HEK293 (cell line): ENCODE results near the gene SOS2.

Source experiments
- CTCF ChIA-PET: fragments of 350-600 bp; formaldehyde crosslinking; extraction: SDS; loops from one replicate; lab custom pipeline; 2021; ENCODE audit warnings: antibody characterized with exemption; lab: Yijun Ruan, JAX
- POLR2A ChIA-PET: fragments of 300-600 bp; formaldehyde crosslinking; extraction: SDS; loops from one replicate; lab custom pipeline; 2020; ENCODE audit warnings: antibody characterized with exemption, inconsistent platforms; lab: Yijun Ruan, JAX
- H3K27ac ChIP-seq: fragments of 200-500 bp; sonication (Bioruptor generic); 2 replicates; pipeline ENCODE4 v1.5.1; 2014; ENCODE audit warnings: low read depth, low read length, control low read depth, inconsistent platforms; ENCODE audit errors: extremely low read depth
- H3K36me3 ChIP-seq, 2 experiments: fragments of 200-500 bp in 1 of 2; sonication (Bioruptor generic) in 1 of 2; 1 replicate in 1 of 2; 2 replicates in 1 of 2; pipeline ENCODE4 v1.5.1; 2014 to 2017; ENCODE audit warnings: inconsistent platforms in 2 of 2, low read length in 2 of 2; ENCODE audit not compliant: control insufficient read depth in 2 of 2, insufficient read depth in 1 of 2
- H3K4me1 ChIP-seq: fragments of 200-500 bp; sonication (Bioruptor generic); 2 replicates; pipeline ENCODE4 v1.5.1; 2014; ENCODE audit warnings: mild to moderate bottlenecking, low read length, inconsistent platforms; ENCODE audit not compliant: control insufficient read depth, insufficient read depth
- H3K4me3 ChIP-seq: 2 replicates; pipeline ENCODE4 v1.5.1; 2011; ENCODE audit warnings: low read depth, mild to moderate bottlenecking, control low read depth, low read length, moderate library complexity
- H3K9me3 ChIP-seq: fragments of 200-500 bp; sonication (Bioruptor generic); 2 replicates; pipeline ENCODE4 v1.5.1; 2014; ENCODE audit warnings: low read depth, low read length, inconsistent platforms; ENCODE audit not compliant: control insufficient read depth, insufficient read depth
- BCL11A ChIP-seq: fragments of 450-650 bp; formaldehyde crosslinking; IDR thresholded peaks from 2 replicates; pipeline ENCODE4 v1.5.1; 2016; ENCODE audit warnings: low read depth, missing biosample characterization, missing genetic modification characterization
- FEZF1 ChIP-seq: fragments of 450-650 bp; formaldehyde crosslinking; IDR thresholded peaks from 2 replicates; pipeline ENCODE4 v1.5.1; 2016; ENCODE audit warnings: missing biosample characterization, missing genetic modification characterization
- SCRT1 ChIP-seq: fragments of 450-650 bp; formaldehyde crosslinking; IDR thresholded peaks from 2 replicates; pipeline ENCODE4 v1.5.1; 2016; ENCODE audit warnings: missing biosample characterization, missing genetic modification characterization, borderline replicate concordance
- SETDB1 ChIP-seq: IDR thresholded peaks from one replicate; pipeline ENCODE4 v1.6.1; 2017; ENCODE audit warnings: mild to moderate bottlenecking, low read length, moderate library complexity, mixed read lengths; ENCODE audit not compliant: insufficient read length
- ZEB2 ChIP-seq: fragments of 450-650 bp; formaldehyde crosslinking; IDR thresholded peaks from 2 replicates; pipeline ENCODE4 v1.5.1; 2016; ENCODE audit warnings: missing biosample characterization, missing genetic modification characterization
- ZNF138 ChIP-seq: fragments of 450-650 bp; formaldehyde crosslinking; IDR thresholded peaks from 2 replicates; pipeline ENCODE4 v1.5.1; 2016; ENCODE audit warnings: missing biosample characterization, missing genetic modification characterization, borderline replicate concordance
- ZNF140 ChIP-seq: fragments of 450-650 bp; formaldehyde crosslinking; IDR thresholded peaks from 2 replicates; pipeline ENCODE4 v1.5.1; 2016; ENCODE audit warnings: missing biosample characterization, missing genetic modification characterization
- ZNF2 ChIP-seq: fragments of 450-650 bp; formaldehyde crosslinking; IDR thresholded peaks from 2 replicates; pipeline ENCODE4 v1.5.1; 2016; ENCODE audit warnings: missing biosample characterization, missing genetic modification characterization
- ZNF221 ChIP-seq: fragments of 450-650 bp; formaldehyde crosslinking; IDR thresholded peaks from 2 replicates; pipeline ENCODE4 v1.5.1; 2017; ENCODE audit warnings: missing biosample characterization, missing genetic modification characterization, borderline replicate concordance
- ZNF423 ChIP-seq: fragments of 450-650 bp; formaldehyde crosslinking; IDR thresholded peaks from 2 replicates; pipeline ENCODE4 v1.5.1; 2016; ENCODE audit warnings: missing biosample characterization, missing genetic modification characterization
- ZNF558 ChIP-seq: fragments of 450-650 bp; formaldehyde crosslinking; IDR thresholded peaks from 2 replicates; pipeline ENCODE4 v1.5.1; 2016; ENCODE audit warnings: missing biosample characterization, missing genetic modification characterization
- ZNF768 ChIP-seq: fragments of 450-650 bp; formaldehyde crosslinking; IDR thresholded peaks from 2 replicates; pipeline ENCODE4 v1.5.1; 2018; ENCODE audit warnings: missing biosample characterization, mild to moderate bottlenecking, missing genetic modification characterization
- ZNF792 ChIP-seq: fragments of 450-650 bp; formaldehyde crosslinking; IDR thresholded peaks from 2 replicates; pipeline ENCODE4 v1.5.1; 2016; ENCODE audit warnings: missing biosample characterization, missing genetic modification characterization
- ZSCAN16 ChIP-seq: fragments of 450-650 bp; formaldehyde crosslinking; IDR thresholded peaks from 2 replicates; pipeline ENCODE4 v1.5.1; 2016; ENCODE audit warnings: missing biosample characterization, missing genetic modification characterization
- TF ChIP-seq, protein P1 (sequence below): fragments of 450-650 bp; formaldehyde crosslinking; IDR thresholded peaks from 2 replicates; pipeline ENCODE4 v1.5.1; 2016; ENCODE audit warnings: missing biosample characterization, missing genetic modification characterization
- TF ChIP-seq, protein P2 (sequence below): fragments of 450-650 bp; formaldehyde crosslinking; IDR thresholded peaks from 2 replicates; pipeline ENCODE4 v1.5.1; 2016; ENCODE audit warnings: missing biosample characterization, missing genetic modification characterization
- TF ChIP-seq, protein P3 (sequence below): fragments of 450-650 bp; formaldehyde crosslinking; IDR thresholded peaks from 2 replicates; pipeline ENCODE4 v1.5.1; 2016; ENCODE audit warnings: missing biosample characterization, missing genetic modification characterization
- TF ChIP-seq, protein P4 (sequence below): fragments of 450-650 bp; formaldehyde crosslinking; IDR thresholded peaks from 2 replicates; pipeline ENCODE4 v1.5.1; 2016; ENCODE audit warnings: missing biosample characterization, missing genetic modification characterization
- TF ChIP-seq, protein P5 (sequence below): fragments of 450-650 bp; formaldehyde crosslinking; IDR thresholded peaks from 2 replicates; pipeline ENCODE4 v1.5.1; 2017; ENCODE audit warnings: missing biosample characterization, missing genetic modification characterization
- TF ChIP-seq, protein P6 (sequence below): fragments of 450-650 bp; formaldehyde crosslinking; IDR thresholded peaks from 2 replicates; pipeline ENCODE4; 2016; ENCODE audit warnings: missing biosample characterization, missing genetic modification characterization

The SOS2 gene

DNA sequence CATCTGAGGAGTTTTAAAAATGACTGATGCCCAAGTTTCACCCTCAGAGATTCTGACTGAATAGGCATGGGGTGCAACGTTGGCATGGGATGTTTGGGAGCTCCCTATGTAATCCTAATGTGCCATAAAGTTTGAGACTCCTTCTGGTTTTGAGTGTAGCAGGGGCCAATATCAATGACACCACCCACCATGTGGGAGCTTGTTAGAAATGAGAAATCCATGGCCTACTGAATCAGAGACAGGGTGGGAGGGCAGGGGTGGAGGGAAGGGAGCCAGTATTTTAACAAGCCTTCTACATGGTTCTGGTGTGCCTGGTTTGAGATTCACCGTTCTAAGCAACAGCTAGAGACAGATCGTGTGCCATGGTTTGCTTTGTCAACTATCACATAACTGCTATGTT, 161.1 kb downstream of the SOS2 start:
- ChIA-PET CTCF (no interaction called here), POLR2A (interaction anchor here (0.6 to 1.1 kb wide), 2 partner anchors 8 to 154 kb away, joined by 3 to 4 read pairs; no protein-coding TSS in a partner anchor)
- Histone ChIP-seq H3K9me3 (no peaks in the 10 kb centered on the region), H3K36me3 (no peaks in the 10 kb centered on the region), H3K4me3 (no peak overlapping the region)
- no peak for TF ChIP-seq ZNF792 (tag by site-specific recombination)
- no peak for TF ChIP-seq ZEB2 (tag by site-specific recombination)
- TF ChIP-seq ZNF221 (tag by site-specific recombination): no peak
- no peak for TF ChIP-seq BCL11A
- no peak for TF ChIP-seq SETDB1
- TF ChIP-seq ZNF558: no peak
- TF ChIP-seq ZNF423 (tag by site-specific recombination): no peak
- TF ChIP-seq ZNF768: no peak
- TF ChIP-seq ZNF138 (tag by site-specific recombination): no peak
- TF ChIP-seq ZNF2 (tag by site-specific recombination): no peak
- TF ChIP-seq, protein P1, sequence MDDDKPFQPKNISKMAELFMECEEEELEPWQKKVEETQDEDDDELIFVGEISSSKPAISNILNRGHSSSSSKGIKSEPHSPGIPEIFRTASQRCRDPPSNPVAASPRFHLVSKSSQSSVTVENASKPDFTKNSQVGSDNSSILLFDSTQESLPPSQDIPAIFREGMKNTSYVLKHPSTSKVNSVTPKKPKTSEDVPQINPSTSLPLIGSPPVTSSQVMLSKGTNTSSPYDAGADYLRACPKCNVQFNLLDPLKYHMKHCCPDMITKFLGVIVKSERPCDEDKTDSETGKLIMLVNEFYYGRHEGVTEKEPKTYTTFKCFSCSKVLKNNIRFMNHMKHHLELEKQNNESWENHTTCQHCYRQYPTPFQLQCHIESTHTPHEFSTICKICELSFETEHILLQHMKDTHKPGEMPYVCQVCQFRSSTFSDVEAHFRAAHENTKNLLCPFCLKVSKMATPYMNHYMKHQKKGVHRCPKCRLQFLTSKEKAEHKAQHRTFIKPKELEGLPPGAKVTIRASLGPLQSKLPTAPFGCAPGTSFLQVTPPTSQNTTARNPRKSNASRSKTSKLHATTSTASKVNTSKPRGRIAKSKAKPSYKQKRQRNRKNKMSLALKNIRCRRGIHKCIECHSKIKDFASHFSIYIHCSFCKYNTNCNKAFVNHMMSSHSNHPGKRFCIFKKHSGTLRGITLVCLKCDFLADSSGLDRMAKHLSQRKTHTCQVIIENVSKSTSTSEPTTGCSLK (tag by site-specific recombination): no peak
- TF ChIP-seq, protein P2, sequence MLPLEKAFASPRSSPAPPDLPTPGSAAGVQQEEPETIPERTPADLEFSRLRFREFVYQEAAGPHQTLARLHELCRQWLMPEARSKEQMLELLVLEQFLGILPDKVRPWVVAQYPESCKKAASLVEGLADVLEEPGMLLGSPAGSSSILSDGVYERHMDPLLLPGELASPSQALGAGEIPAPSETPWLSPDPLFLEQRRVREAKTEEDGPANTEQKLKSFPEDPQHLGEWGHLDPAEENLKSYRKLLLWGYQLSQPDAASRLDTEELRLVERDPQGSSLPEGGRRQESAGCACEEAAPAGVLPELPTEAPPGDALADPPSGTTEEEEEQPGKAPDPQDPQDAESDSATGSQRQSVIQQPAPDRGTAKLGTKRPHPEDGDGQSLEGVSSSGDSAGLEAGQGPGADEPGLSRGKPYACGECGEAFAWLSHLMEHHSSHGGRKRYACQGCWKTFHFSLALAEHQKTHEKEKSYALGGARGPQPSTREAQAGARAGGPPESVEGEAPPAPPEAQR: no peak
- no peak for TF ChIP-seq FEZF1 (tag by site-specific recombination)
- TF ChIP-seq, protein P3, sequence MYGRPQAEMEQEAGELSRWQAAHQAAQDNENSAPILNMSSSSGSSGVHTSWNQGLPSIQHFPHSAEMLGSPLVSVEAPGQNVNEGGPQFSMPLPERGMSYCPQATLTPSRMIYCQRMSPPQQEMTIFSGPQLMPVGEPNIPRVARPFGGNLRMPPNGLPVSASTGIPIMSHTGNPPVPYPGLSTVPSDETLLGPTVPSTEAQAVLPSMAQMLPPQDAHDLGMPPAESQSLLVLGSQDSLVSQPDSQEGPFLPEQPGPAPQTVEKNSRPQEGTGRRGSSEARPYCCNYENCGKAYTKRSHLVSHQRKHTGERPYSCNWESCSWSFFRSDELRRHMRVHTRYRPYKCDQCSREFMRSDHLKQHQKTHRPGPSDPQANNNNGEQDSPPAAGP (tag by site-specific recombination): no peak
- TF ChIP-seq, protein P4, sequence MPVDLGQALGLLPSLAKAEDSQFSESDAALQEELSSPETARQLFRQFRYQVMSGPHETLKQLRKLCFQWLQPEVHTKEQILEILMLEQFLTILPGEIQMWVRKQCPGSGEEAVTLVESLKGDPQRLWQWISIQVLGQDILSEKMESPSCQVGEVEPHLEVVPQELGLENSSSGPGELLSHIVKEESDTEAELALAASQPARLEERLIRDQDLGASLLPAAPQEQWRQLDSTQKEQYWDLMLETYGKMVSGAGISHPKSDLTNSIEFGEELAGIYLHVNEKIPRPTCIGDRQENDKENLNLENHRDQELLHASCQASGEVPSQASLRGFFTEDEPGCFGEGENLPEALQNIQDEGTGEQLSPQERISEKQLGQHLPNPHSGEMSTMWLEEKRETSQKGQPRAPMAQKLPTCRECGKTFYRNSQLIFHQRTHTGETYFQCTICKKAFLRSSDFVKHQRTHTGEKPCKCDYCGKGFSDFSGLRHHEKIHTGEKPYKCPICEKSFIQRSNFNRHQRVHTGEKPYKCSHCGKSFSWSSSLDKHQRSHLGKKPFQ: no peak
- TF ChIP-seq ZNF140 (tag by site-specific recombination): no peak
- TF ChIP-seq, protein P5, sequence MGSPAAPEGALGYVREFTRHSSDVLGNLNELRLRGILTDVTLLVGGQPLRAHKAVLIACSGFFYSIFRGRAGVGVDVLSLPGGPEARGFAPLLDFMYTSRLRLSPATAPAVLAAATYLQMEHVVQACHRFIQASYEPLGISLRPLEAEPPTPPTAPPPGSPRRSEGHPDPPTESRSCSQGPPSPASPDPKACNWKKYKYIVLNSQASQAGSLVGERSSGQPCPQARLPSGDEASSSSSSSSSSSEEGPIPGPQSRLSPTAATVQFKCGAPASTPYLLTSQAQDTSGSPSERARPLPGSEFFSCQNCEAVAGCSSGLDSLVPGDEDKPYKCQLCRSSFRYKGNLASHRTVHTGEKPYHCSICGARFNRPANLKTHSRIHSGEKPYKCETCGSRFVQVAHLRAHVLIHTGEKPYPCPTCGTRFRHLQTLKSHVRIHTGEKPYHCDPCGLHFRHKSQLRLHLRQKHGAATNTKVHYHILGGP: no peak
- TF ChIP-seq, protein P6, sequence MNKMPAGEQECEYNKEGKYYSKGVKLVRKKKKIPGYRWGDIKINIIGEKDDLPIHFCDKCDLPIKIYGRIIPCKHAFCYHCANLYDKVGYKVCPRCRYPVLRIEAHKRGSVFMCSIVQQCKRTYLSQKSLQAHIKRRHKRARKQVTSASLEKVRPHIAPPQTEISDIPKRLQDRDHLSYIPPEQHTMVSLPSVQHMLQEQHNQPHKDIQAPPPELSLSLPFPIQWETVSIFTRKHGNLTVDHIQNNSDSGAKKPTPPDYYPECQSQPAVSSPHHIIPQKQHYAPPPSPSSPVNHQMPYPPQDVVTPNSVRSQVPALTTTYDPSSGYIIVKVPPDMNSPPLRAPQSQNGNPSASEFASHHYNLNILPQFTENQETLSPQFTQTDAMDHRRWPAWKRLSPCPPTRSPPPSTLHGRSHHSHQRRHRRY: no peak
- TF ChIP-seq SCRT1 (tag by site-specific recombination): no peak
- TF ChIP-seq ZSCAN16: no peak
- TF ChIP-seq, all 188 proteins: peak for 0
- no peaks in the 10 kb centered on the region for H3K4me1 ChIP-seq
- H3K27ac ChIP-seq: no peak overlapping the region
